Measurements from ENCODE around the gene MACROD2. TPM values are rescaled to one million over a fixed set of nuclear protein-coding genes. Genes with fewer than 3 reads are reported as not detected.

MACROD2 gene
- total and polyA plus RNA-seq, 4 donors, result 0.66 to 10.5 (median 3.3) TPM

DNA sequence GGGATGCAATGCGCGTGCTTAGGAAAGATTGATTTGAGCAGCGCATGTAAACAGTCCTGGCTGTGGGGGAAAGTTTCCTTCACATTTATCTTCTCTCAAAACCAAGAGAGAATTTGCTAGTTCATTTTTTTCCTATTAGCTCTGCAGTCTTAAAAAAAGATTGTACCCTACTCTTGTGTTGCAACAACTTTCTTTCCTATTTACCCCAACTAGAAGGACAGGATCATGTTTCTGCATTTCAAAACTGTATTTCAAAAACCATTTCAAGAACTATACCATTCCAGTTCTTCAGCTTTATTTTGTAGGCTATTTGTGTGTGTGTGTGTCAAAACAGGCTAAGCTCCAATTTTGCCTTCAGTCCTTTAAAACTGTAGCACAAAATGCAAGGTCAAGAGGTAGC is 2104.8 kb downstream of the MACROD2 start:
- H3K9ac ChIP-seq (ENCODE audit: low read depth in 1 of 2, low read length in 2 of 2), result no peak overlapping the region
- WGBS, result 81% methylated on average over 3 of the region's 3 CpGs
- peaks cover 2 to 26% (median 21%) of the 10 kb centered on the region in 4 donors for H3K4me1 ChIP-seq (ENCODE audit: control insufficient read depth in 4 of 4, insufficient read depth in 4 of 4, low read length in 3 of 4)
- H3K36me3 ChIP-seq (ENCODE audit: control insufficient read depth in 4 of 4, insufficient read depth in 3 of 4, low read depth in 1 of 4, low read length in 3 of 4), result no peaks in the 10 kb centered on the region
- H3K27me3 ChIP-seq (ENCODE audit: control insufficient read depth in 4 of 4, insufficient read depth in 4 of 4, low read length in 3 of 4), result no peaks in the 10 kb centered on the region
- H3K27ac ChIP-seq (ENCODE audit: low read depth in 1 of 2, low read length in 2 of 2), result no peak overlapping the region
- H3K9me3 ChIP-seq (ENCODE audit: control insufficient read depth in 4 of 4, low read length in 3 of 4), result no peaks in the 10 kb centered on the region
- DNase-seq (ENCODE audit: low spot score), result no peak
- no peak overlapping the region for H3K4me3 ChIP-seq (ENCODE audit: low read depth in 1 of 3, low read length in 3 of 3)
- TF ChIP-seq CTCF (IDR thresholded peaks at IDR 0.05; ENCODE audit: low read depth, low read length, missing input control) (no peak), YY1 (IDR thresholded peaks at IDR 0.05) (no peak), FOXA1 (IDR thresholded peaks at IDR 0.05) (no peak), RAD21 (IDR thresholded peaks at IDR 0.05) (no peak), HNF4G (IDR thresholded peaks at IDR 0.05) (no peak), SP1 (IDR thresholded peaks at IDR 0.05) (no peak), ZBTB33 (IDR thresholded peaks at IDR 0.05) (no peak), MAX (IDR thresholded peaks at IDR 0.05) (no peak), NR2F2 (IDR thresholded peaks at IDR 0.05) (no peak)

GRCh38 chr20:16100767-16101166 is 2105.5 kb downstream of the MACROD2 start:
- H3K4me3 ChIP-seq (ENCODE audit: low read depth in 1 of 3, low read length in 3 of 3), result no peak overlapping the region
- WGBS, result 46% methylated on average over 4 of the region's 4 CpGs
- H3K27me3 ChIP-seq (ENCODE audit: control insufficient read depth in 4 of 4, insufficient read depth in 4 of 4, low read length in 3 of 4), result no peaks in the 10 kb centered on the region
- H3K27ac ChIP-seq (ENCODE audit: low read depth in 1 of 2, low read length in 2 of 2), result no peak overlapping the region
- peak; percentile 69 for TF ChIP-seq HNF4G (IDR thresholded peaks at IDR 0.05)
- TF ChIP-seq JUND (IDR thresholded peaks at IDR 0.05), result peak; percentile 36 to 61
- TF ChIP-seq FOXA2 (IDR thresholded peaks at IDR 0.05), result peak; percentile 65
- TF ChIP-seq HNF4A (conservative IDR thresholded peaks at IDR 0.05), result peak; percentile 87 to 88
- peak; percentile 35 for TF ChIP-seq NR2F2 (IDR thresholded peaks at IDR 0.05)
- peak; percentile 91 for TF ChIP-seq YY1 (IDR thresholded peaks at IDR 0.05)
- TF ChIP-seq RAD21 (IDR thresholded peaks at IDR 0.05), result peak; percentile 15 to 24
- TF ChIP-seq RXRA (IDR thresholded peaks at IDR 0.05), result peak; percentile 61 to 77
- TF ChIP-seq ZBTB33 (IDR thresholded peaks at IDR 0.05), result peak; percentile 23
- TF ChIP-seq FOXA1 (IDR thresholded peaks at IDR 0.05), result peak; percentile 65
- TF ChIP-seq CTCF (IDR thresholded peaks at IDR 0.05; ENCODE audit: low read depth, low read length, missing input control), result no peak
- TF ChIP-seq REST (IDR thresholded peaks at IDR 0.05), result no peak
- TF ChIP-seq TAF1 (conservative IDR thresholded peaks at IDR 0.05), result no peak
- peak; percentile 65 for TF ChIP-seq SP1 (IDR thresholded peaks at IDR 0.05)
- TF ChIP-seq MAX (IDR thresholded peaks at IDR 0.05), result peak; percentile 46
- TF ChIP-seq EGR1 (IDR thresholded peaks at IDR 0.05; ENCODE audit: low read depth in 2 of 2), result no peak
- TF ChIP-seq GABPA (IDR thresholded peaks at IDR 0.05 in 1 of 2, conservative IDR thresholded peaks at IDR 0.05 in 1 of 2), result no peak
- TF ChIP-seq ATF3 (IDR thresholded peaks at IDR 0.05), result no peak
- no peaks in the 10 kb centered on the region for H3K36me3 ChIP-seq (ENCODE audit: control insufficient read depth in 4 of 4, insufficient read depth in 3 of 4, low read depth in 1 of 4, low read length in 3 of 4)
- peaks cover 2 to 26% (median 21%) of the 10 kb centered on the region in 4 donors for H3K4me1 ChIP-seq (ENCODE audit: control insufficient read depth in 4 of 4, insufficient read depth in 4 of 4, low read length in 3 of 4)
- no peaks in the 10 kb centered on the region for H3K9me3 ChIP-seq (ENCODE audit: control insufficient read depth in 4 of 4, low read length in 3 of 4)
- H3K9ac ChIP-seq (ENCODE audit: low read depth in 1 of 2, low read length in 2 of 2), result no peak overlapping the region
- DNase-seq (ENCODE audit: low spot score), result no peak

Measured in liver (tissue), 9 donors.